ENCODE measurements around the gene SLC34A1. TPM values are rescaled to one million over a fixed set of nuclear protein-coding genes. Genes with fewer than 3 reads are reported as not detected.

SLC34A1 gene
- total RNA-seq, 4 donors from 2014 or later: not detected

GRCh38 chr5:177403792-177404640 lies 19.8 kb downstream of the SLC34A1 start:
- intact Hi-C loops (cut with DNase I; ENCODE audit: low total_unique reads) (loop anchor here (1.0 kb wide), 2 partner anchors 50 to 97 kb away; no protein-coding TSS in a partner anchor), in situ Hi-C loops (cut with MboI; ENCODE audit: low sequenced_read_pairs in 4 of 4) (loop anchor here in 2 of 4 donors (10.0 kb wide), 2 partner anchors 51 to 101 kb away; partner anchors contain the start of gene DOK3 (in 1 of the 2))
- ATAC-seq (peak; percentile 89 to 91), DNase-seq (peak; percentile 77 to 79)
- no peak overlapping the region for H3K27ac ChIP-seq
- no peaks in the 10 kb centered on the region for H3K9me3 ChIP-seq
- H3K36me3 ChIP-seq: no peaks in the 10 kb centered on the region
- peaks cover 49 to 57% (median 55%) of the 10 kb centered on the region in 3 donors for H3K27me3 ChIP-seq
- H3K4me3 ChIP-seq: peak overlapping the region; percentile 53 to 69 (median 64)
- peaks cover 27 to 28% of the 10 kb centered on the region in 2 donors for H3K4me1 ChIP-seq
- TF ChIP-seq, protein P1, sequence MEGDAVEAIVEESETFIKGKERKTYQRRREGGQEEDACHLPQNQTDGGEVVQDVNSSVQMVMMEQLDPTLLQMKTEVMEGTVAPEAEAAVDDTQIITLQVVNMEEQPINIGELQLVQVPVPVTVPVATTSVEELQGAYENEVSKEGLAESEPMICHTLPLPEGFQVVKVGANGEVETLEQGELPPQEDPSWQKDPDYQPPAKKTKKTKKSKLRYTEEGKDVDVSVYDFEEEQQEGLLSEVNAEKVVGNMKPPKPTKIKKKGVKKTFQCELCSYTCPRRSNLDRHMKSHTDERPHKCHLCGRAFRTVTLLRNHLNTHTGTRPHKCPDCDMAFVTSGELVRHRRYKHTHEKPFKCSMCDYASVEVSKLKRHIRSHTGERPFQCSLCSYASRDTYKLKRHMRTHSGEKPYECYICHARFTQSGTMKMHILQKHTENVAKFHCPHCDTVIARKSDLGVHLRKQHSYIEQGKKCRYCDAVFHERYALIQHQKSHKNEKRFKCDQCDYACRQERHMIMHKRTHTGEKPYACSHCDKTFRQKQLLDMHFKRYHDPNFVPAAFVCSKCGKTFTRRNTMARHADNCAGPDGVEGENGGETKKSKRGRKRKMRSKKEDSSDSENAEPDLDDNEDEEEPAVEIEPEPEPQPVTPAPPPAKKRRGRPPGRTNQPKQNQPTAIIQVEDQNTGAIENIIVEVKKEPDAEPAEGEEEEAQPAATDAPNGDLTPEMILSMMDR (IDR thresholded peaks at IDR 0.05 in 4 of 5, conservative IDR thresholded peaks at IDR 0.05 in 1 of 5): peak; percentile 56 to 85 (median 78)
- TF ChIP-seq POLR2A (IDR thresholded peaks at IDR 0.05): no peak

- intact Hi-C loops (cut with DNase I; ENCODE audit: low total_unique reads) (loop anchor here (1.0 kb wide), 2 partner anchors 50 to 97 kb away; no protein-coding TSS in a partner anchor), in situ Hi-C loops (cut with MboI; ENCODE audit: low sequenced_read_pairs in 4 of 4) (loop anchor here in 2 of 4 donors (10.0 kb wide), 2 partner anchors 50 to 100 kb away; partner anchors contain the start of gene DOK3 (in 1 of the 2))
- no peak for TF ChIP-seq POLR2A (IDR thresholded peaks at IDR 0.05)
- TF ChIP-seq, protein P1 (IDR thresholded peaks at IDR 0.05 in 4 of 5, conservative IDR thresholded peaks at IDR 0.05 in 1 of 5): no peak
- Histone ChIP-seq H3K27me3 (peaks cover 44 to 50% (median 48%) of the 10 kb centered on the region in 3 donors), H3K9me3 (no peaks in the 10 kb centered on the region), H3K36me3 (no peaks in the 10 kb centered on the region), H3K4me1 (peaks cover 27% of the 10 kb centered on the region in 2 donors), H3K4me3 (peak overlapping the region; percentile 53 to 69 (median 64)), H3K27ac (no peak overlapping the region)
- ATAC-seq: no peak
- DNase-seq: no peak
Measured at GRCh38 chr5:177404641-177405179, 20.5 kb downstream of the SLC34A1 start.

GRCh38 chr5:177405312-177405711 lies 21.1 kb downstream of the SLC34A1 start:
- Histone ChIP-seq H3K36me3 (no peaks in the 10 kb centered on the region), H3K4me3 (no peak overlapping the region), H3K9me3 (no peaks in the 10 kb centered on the region), H3K27ac (no peak overlapping the region), H3K27me3 (peaks cover 38 to 44% (median 42%) of the 10 kb centered on the region in 3 donors), H3K4me1 (peaks cover 22 to 25% of the 10 kb centered on the region in 2 donors)
- DNase-seq: no peak
- ATAC-seq: no peak
- TF ChIP-seq POLR2A (IDR thresholded peaks at IDR 0.05): no peak
- TF ChIP-seq, protein P1 (IDR thresholded peaks at IDR 0.05 in 4 of 5, conservative IDR thresholded peaks at IDR 0.05 in 1 of 5): no peak
- in situ Hi-C loops (cut with MboI; ENCODE audit: low sequenced_read_pairs in 4 of 4): loop anchor here in 2 of 4 donors (10.0 kb wide), 2 partner anchors 49 to 99 kb away; partner anchors contain the start of gene DOK3 (in 1 of the 2)
- intact Hi-C loops (cut with DNase I; ENCODE audit: low total_unique reads): no loop called here

DNA sequence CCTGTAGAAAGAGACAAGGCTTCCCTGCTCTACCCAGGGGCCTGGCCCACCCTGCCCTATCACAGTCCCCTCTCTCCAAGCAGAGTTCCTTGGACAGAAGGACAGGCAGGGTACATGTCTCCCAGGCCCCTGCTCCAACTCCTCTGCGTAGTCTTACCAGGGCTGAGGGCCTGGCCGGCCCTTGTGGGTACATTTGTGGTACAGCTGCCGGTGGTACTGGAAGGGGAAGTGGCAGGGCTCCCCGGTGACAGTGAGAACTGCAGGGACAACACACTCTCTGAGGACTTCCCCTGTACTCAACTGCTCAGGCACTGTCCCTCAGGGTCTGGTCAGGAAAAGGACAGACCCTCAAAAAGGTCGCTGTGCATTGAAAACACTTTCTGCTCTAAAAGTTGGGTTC lies 21.6 kb downstream of the SLC34A1 start:
- H3K4me3 ChIP-seq: no peak overlapping the region
- ATAC-seq: no peak
- peaks cover 19 to 25% of the 10 kb centered on the region in 2 donors for H3K4me1 ChIP-seq
- intact Hi-C loops (cut with DNase I; ENCODE audit: low total_unique reads) (no loop called here), in situ Hi-C loops (cut with MboI; ENCODE audit: low sequenced_read_pairs in 4 of 4) (loop anchor here in 2 of 4 donors (10.0 kb wide), 2 partner anchors 49 to 99 kb away; partner anchors contain the start of gene DOK3 (in 1 of the 2))
- TF ChIP-seq, protein P1 (IDR thresholded peaks at IDR 0.05 in 4 of 5, conservative IDR thresholded peaks at IDR 0.05 in 1 of 5): no peak
- no peak for TF ChIP-seq POLR2A (IDR thresholded peaks at IDR 0.05)
- no peak for DNase-seq
- H3K9me3 ChIP-seq: no peaks in the 10 kb centered on the region
- no peaks in the 10 kb centered on the region for H3K36me3 ChIP-seq
- no peak overlapping the region for H3K27ac ChIP-seq
- H3K27me3 ChIP-seq: peaks cover 33 to 39% (median 37%) of the 10 kb centered on the region in 3 donors
